Upper lobe of right lung (tissue), 1 donor: ENCODE data around the gene PKD1. TPM values are rescaled to one million over a fixed set of nuclear protein-coding genes. Genes with fewer than 3 reads are reported as not detected.

Source experiments
- ATAC-seq: fragments of 200-7000 bp; cut with Tn5 transposase; one replicate; pipeline ENCODE4 v1.9.1; 2020; ENCODE audit warnings: mild to moderate bottlenecking, moderate library complexity
- DNase-seq: peaks from one replicate; pipeline ENCODE4 v3.0.0-alpha.2; 2020
- H3K27ac ChIP-seq: fragments of 200-600 bp; one replicate; pipeline ENCODE4 v1.8.0; 2022
- H3K27me3 ChIP-seq: fragments of 200-600 bp; one replicate; pipeline ENCODE4 v1.8.0; 2022; ENCODE audit warnings: mild to moderate bottlenecking
- H3K36me3 ChIP-seq: fragments of 200-600 bp; one replicate; pipeline ENCODE4 v1.8.0; 2022
- H3K4me1 ChIP-seq: fragments of 200-600 bp; one replicate; pipeline ENCODE4 v1.8.0; 2022
- H3K4me3 ChIP-seq: fragments of 200-600 bp; one replicate; pipeline ENCODE4 v1.8.0; 2022; ENCODE audit warnings: mild to moderate bottlenecking
- H3K9me3 ChIP-seq: fragments of 200-600 bp; one replicate; pipeline ENCODE4 v1.8.0; 2022
- CTCF ChIP-seq: fragments of 200-600 bp; IDR thresholded peaks from one replicate; pipeline ENCODE4 v1.8.0; 2022; ENCODE audit warnings: antibody characterized with exemption
- intact Hi-C: fragments of 100-400 bp; cut with DNase I; formaldehyde crosslinking; loops from one replicate; pipeline ENCODE4 v1.11.0; 2022
- total RNA-seq: library from RNA; stranded (reverse); fragmentation: NEBNext Ultra II Directional; extraction: Animal tissue kit (Norgen Biotek cat#: 25700); gene quantifications from one replicate; pipeline ENCODE4 v1.2.1, GENCODE V29; 2021
- donor health status: DM: no; HTN: yes; CAD: no; lungs with severe emphysema.

PKD1 gene
- total RNA-seq, 1 donor from 2014 or later: 84.8 TPM

- no peak for TF ChIP-seq CTCF
- no peak overlapping the region for H3K4me3 ChIP-seq
- H3K4me1 ChIP-seq: no peaks in the 10 kb centered on the region
- no peak for DNase-seq
- peaks cover 82% of the 10 kb centered on the region for H3K36me3 ChIP-seq
- intact Hi-C loops: no loop called here
- H3K27me3 ChIP-seq: no peaks in the 10 kb centered on the region
- ATAC-seq: no peak
- H3K27ac ChIP-seq: no peak overlapping the region
- H3K9me3 ChIP-seq: no peaks in the 10 kb centered on the region
Measured at GRCh38 chr16:2070576-2071453, 64.9 kb downstream of the PKD1 start.

GRCh38 chr16:2066139-2066538, 69.6 kb downstream of the PKD1 start:
- no peak for ATAC-seq
- H3K27me3 ChIP-seq: no peaks in the 10 kb centered on the region
- H3K9me3 ChIP-seq: no peaks in the 10 kb centered on the region
- no peak overlapping the region for H3K4me3 ChIP-seq
- H3K27ac ChIP-seq: no peak overlapping the region
- H3K36me3 ChIP-seq: peaks cover 65% of the 10 kb centered on the region
- intact Hi-C loops: no loop called here
- no peaks in the 10 kb centered on the region for H3K4me1 ChIP-seq
- TF ChIP-seq CTCF: no peak
- no peak for DNase-seq

DNA sequence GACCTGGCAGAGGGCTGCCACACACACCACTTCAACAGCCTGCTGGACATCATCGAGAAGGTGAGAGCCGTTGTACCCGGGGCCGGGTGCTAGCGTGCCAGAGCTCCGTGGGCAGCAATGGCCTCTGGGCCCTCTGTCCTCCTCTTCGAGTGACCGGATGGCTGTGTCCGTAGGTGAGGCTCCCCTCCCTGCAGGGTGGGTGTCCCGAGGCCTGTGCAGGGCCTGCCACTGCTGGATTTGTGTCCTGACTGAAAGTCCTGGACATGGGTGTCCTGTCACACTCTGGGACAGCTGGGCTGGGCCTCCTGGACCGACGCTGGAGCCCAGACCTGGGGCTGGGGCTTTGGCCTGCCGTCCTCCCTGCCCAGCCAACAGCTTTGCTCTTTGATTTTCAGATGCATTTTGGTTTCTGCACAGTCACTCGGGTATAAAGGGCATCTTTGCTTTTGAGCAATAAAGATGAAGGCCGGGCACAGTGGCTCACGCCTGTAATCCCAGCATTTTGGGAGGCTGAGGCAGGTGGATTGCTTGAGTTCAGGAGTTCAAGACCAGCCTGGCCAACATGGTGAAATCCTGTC, 71.2 kb downstream of the PKD1 start:
- intact Hi-C loops: no loop called here
- no peak for ATAC-seq
- H3K36me3 ChIP-seq: peaks cover 67% of the 10 kb centered on the region

GRCh38 chr16:2063861-2064260, 71.8 kb downstream of the PKD1 start:
- intact Hi-C loops: no loop called here
- H3K4me3 ChIP-seq: no peak overlapping the region
- TF ChIP-seq CTCF: no peak
- no peak overlapping the region for H3K27ac ChIP-seq
- no peaks in the 10 kb centered on the region for H3K9me3 ChIP-seq
- H3K4me1 ChIP-seq: no peaks in the 10 kb centered on the region
- H3K36me3 ChIP-seq: peaks cover 67% of the 10 kb centered on the region
- DNase-seq: no peak
- no peak for ATAC-seq
- no peaks in the 10 kb centered on the region for H3K27me3 ChIP-seq

More for the DNA sequence above, 71.2 kb downstream of the PKD1 start:
- Histone ChIP-seq H3K4me3 (no peak overlapping the region), H3K27ac (no peak overlapping the region), H3K9me3 (no peaks in the 10 kb centered on the region), H3K4me1 (no peaks in the 10 kb centered on the region), H3K27me3 (no peaks in the 10 kb centered on the region)
- DNase-seq: no peak
- no peak for TF ChIP-seq CTCF

DNA sequence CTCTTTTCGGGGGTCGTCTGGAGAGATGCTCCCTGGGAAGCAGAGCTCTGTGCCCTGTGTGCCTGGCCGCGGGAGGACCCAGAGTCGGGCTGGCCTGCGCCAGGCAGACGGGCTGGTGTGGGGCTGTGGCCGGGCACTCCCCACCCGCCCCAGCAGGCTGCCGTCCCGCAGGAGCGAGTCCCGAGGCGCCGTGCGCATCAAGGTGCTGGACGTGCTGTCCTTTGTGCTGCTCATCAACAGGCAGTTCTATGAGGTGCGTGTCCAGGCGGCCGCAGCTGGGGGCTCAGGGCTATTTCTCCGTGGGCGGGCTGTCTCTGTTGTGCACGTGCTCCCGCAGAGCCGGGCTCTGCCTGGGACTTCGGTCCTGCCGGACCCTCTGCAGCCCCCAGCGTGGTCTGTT, 72.9 kb downstream of the PKD1 start:
- DNase-seq: no peak
- no peak for ATAC-seq
- no peak overlapping the region for H3K27ac ChIP-seq
- H3K4me3 ChIP-seq: no peak overlapping the region
- no peaks in the 10 kb centered on the region for H3K9me3 ChIP-seq
- intact Hi-C loops: no loop called here
- no peaks in the 10 kb centered on the region for H3K4me1 ChIP-seq
- TF ChIP-seq CTCF: no peak
- peaks cover 59% of the 10 kb centered on the region for H3K36me3 ChIP-seq
- H3K27me3 ChIP-seq: no peaks in the 10 kb centered on the region
